ENCODE results near the gene R3HDM4.

R3HDM4 gene

GRCh38 chr19:932648-933552 is 19.9 kb upstream of the R3HDM4 start:
- peak; percentile 86 for DNase-seq (ENCODE audit: low read depth, low spot score)

GRCh38 chr19:931860-932647 is 19.0 kb upstream of the R3HDM4 start:
- no peak for DNase-seq (ENCODE audit: low read depth, low spot score)

GRCh38 chr19:929891-930258 is 16.9 kb upstream of the R3HDM4 start:
- no peak for DNase-seq (ENCODE audit: low read depth, low spot score)

- no peak for DNase-seq (ENCODE audit: low read depth, low spot score)
Observed at GRCh38 chr19:929203-929890, 16.3 kb upstream of the R3HDM4 start.

- no peak for DNase-seq (ENCODE audit: low read depth, low spot score)
Observed at GRCh38 chr19:928471-929202, 15.6 kb upstream of the R3HDM4 start.

GRCh38 chr19:927780-928401 is 14.9 kb upstream of the R3HDM4 start:
- no peak for DNase-seq (ENCODE audit: low read depth, low spot score)

GRCh38 chr19:927351-927779 is 14.3 kb upstream of the R3HDM4 start:
- DNase-seq (ENCODE audit: low read depth, low spot score): no peak

- no peak for DNase-seq (ENCODE audit: low read depth, low spot score)
Observed at GRCh38 chr19:926589-927350, 13.8 kb upstream of the R3HDM4 start.

- no peak for DNase-seq (ENCODE audit: low read depth, low spot score)
Observed at GRCh38 chr19:926323-926588, 13.2 kb upstream of the R3HDM4 start.

- no peak for DNase-seq (ENCODE audit: low read depth, low spot score)
Observed at GRCh38 chr19:925526-926322, 12.7 kb upstream of the R3HDM4 start, which contains the start of gene ARID3A. Gene ARID3A (plus strand): TSS chr19:926035. CDS start chr19:929529, 3,494 bp downstream.

- no peak for DNase-seq (ENCODE audit: low read depth, low spot score)
Observed at GRCh38 chr19:925087-925525, 12.1 kb upstream of the R3HDM4 start.

GRCh38 chr19:924553-925086 is 11.6 kb upstream of the R3HDM4 start:
- no peak for DNase-seq (ENCODE audit: low read depth, low spot score)

GRCh38 chr19:920051-920864 is 7.2 kb upstream of the R3HDM4 start:
- no peak for DNase-seq (ENCODE audit: low read depth, low spot score)

GRCh38 chr19:919199-920050 is 6.4 kb upstream of the R3HDM4 start:
- no peak for DNase-seq (ENCODE audit: low read depth, low spot score)

- DNase-seq (ENCODE audit: low read depth, low spot score): no peak
Observed at GRCh38 chr19:918481-919198, 5.6 kb upstream of the R3HDM4 start.

GRCh38 chr19:918152-918437 is 5.1 kb upstream of the R3HDM4 start:
- no peak for DNase-seq (ENCODE audit: low read depth, low spot score)
